ENCODE results near the gene NEB. TPM values are rescaled to one million over a fixed set of nuclear protein-coding genes. Genes with fewer than 3 reads are reported as not detected.

NEB gene
- total RNA-seq, 3 donors from 2014 or later, result 2.0 to 2.8 (median 2.6) TPM

GRCh38 chr2:151472966-151473365 lies 261.3 kb downstream of the NEB start:
- Histone ChIP-seq H3K4me3 (no peak overlapping the region), H3K4me1 (no peaks in the 10 kb centered on the region), H3K9me3 (no peaks in the 10 kb centered on the region), H3K36me3 (peaks cover 10% of the 10 kb centered on the region), H3K27ac (no peak overlapping the region), H3K27me3 (no peaks in the 10 kb centered on the region)
- intact Hi-C loops (cut with DNase I; ENCODE audit: low total_unique reads), result no loop called here
- DNase-seq (ENCODE audit: low spot score in 2 of 2), result no peak
- TF ChIP-seq POLR2A (IDR thresholded peaks at IDR 0.05) (no peak), CTCF (IDR thresholded peaks at IDR 0.05) (no peak), POLR2AphosphoS5 (IDR thresholded peaks at IDR 0.05) (no peak)

GRCh38 chr2:151470556-151470955 lies 263.7 kb downstream of the NEB start:
- no peak for TF ChIP-seq CTCF (IDR thresholded peaks at IDR 0.05)
- no peak for TF ChIP-seq POLR2AphosphoS5 (IDR thresholded peaks at IDR 0.05)
- TF ChIP-seq POLR2A (IDR thresholded peaks at IDR 0.05), result no peak
- Histone ChIP-seq H3K4me1 (no peaks in the 10 kb centered on the region), H3K36me3 (peaks cover 10% of the 10 kb centered on the region), H3K9me3 (no peaks in the 10 kb centered on the region), H3K27me3 (no peaks in the 10 kb centered on the region), H3K4me3 (no peak overlapping the region), H3K27ac (no peak overlapping the region)
- no peak for DNase-seq (ENCODE audit: low spot score in 2 of 2)
- intact Hi-C loops (cut with DNase I; ENCODE audit: low total_unique reads), result no loop called here

- H3K27ac ChIP-seq, result no peak overlapping the region
- H3K27me3 ChIP-seq, result no peaks in the 10 kb centered on the region
- no peak for DNase-seq (ENCODE audit: low spot score in 2 of 2)
- no peak for TF ChIP-seq CTCF (IDR thresholded peaks at IDR 0.05)
- no peak for TF ChIP-seq POLR2A (IDR thresholded peaks at IDR 0.05)
- no peak for TF ChIP-seq POLR2AphosphoS5 (IDR thresholded peaks at IDR 0.05)
- no peaks in the 10 kb centered on the region for H3K4me1 ChIP-seq
- no peaks in the 10 kb centered on the region for H3K9me3 ChIP-seq
- peaks cover 10% of the 10 kb centered on the region for H3K36me3 ChIP-seq
- intact Hi-C loops (cut with DNase I; ENCODE audit: low total_unique reads), result no loop called here
- no peak overlapping the region for H3K4me3 ChIP-seq
These were observed 268.5 kb downstream of the NEB start for GRCh38 chr2:151465771-151466170.

GRCh38 chr2:151459358-151459757 lies 274.9 kb downstream of the NEB start:
- no peaks in the 10 kb centered on the region for H3K27me3 ChIP-seq
- H3K4me1 ChIP-seq, result no peaks in the 10 kb centered on the region
- H3K27ac ChIP-seq, result no peak overlapping the region
- H3K4me3 ChIP-seq, result no peak overlapping the region
- DNase-seq (ENCODE audit: low spot score in 2 of 2), result no peak
- no peaks in the 10 kb centered on the region for H3K9me3 ChIP-seq
- intact Hi-C loops (cut with DNase I; ENCODE audit: low total_unique reads), result no loop called here
- TF ChIP-seq POLR2A (IDR thresholded peaks at IDR 0.05) (no peak), CTCF (IDR thresholded peaks at IDR 0.05) (no peak), POLR2AphosphoS5 (IDR thresholded peaks at IDR 0.05) (no peak)
- H3K36me3 ChIP-seq, result peaks cover 9% of the 10 kb centered on the region

GRCh38 chr2:151439127-151439526 lies 295.1 kb downstream of the NEB start:
- no peak for TF ChIP-seq POLR2AphosphoS5 (IDR thresholded peaks at IDR 0.05)
- Histone ChIP-seq H3K4me1 (no peaks in the 10 kb centered on the region), H3K27me3 (no peaks in the 10 kb centered on the region), H3K9me3 (no peaks in the 10 kb centered on the region), H3K4me3 (no peak overlapping the region), H3K27ac (no peak overlapping the region), H3K36me3 (peaks cover 4% of the 10 kb centered on the region)
- no peak for DNase-seq (ENCODE audit: low spot score in 2 of 2)
- intact Hi-C loops (cut with DNase I; ENCODE audit: low total_unique reads), result no loop called here

GRCh38 chr2:151438506-151438905 lies 295.8 kb downstream of the NEB start:
- Histone ChIP-seq H3K36me3 (peaks cover 4% of the 10 kb centered on the region), H3K4me1 (no peaks in the 10 kb centered on the region), H3K27ac (no peak overlapping the region), H3K9me3 (no peaks in the 10 kb centered on the region), H3K4me3 (no peak overlapping the region), H3K27me3 (no peaks in the 10 kb centered on the region)
- TF ChIP-seq CTCF (IDR thresholded peaks at IDR 0.05) (no peak), POLR2A (IDR thresholded peaks at IDR 0.05) (no peak), POLR2AphosphoS5 (IDR thresholded peaks at IDR 0.05) (no peak)
- no peak for DNase-seq (ENCODE audit: low spot score in 2 of 2)
- intact Hi-C loops (cut with DNase I; ENCODE audit: low total_unique reads), result no loop called here
